ENCODE measurements around the gene PHETA1.
A peak's percentile ranks its signal among the peaks of the same experiment; 100 is the strongest.
"Not testable (repeated sequence)": the region's sequence is repeated elsewhere in the genome, so short reads cannot be mapped to it uniquely, and the experiment has no call there.

The PHETA1 gene

GRCh38 chr12:111351026-111351425, 17.9 kb downstream of the PHETA1 start:
- DNase-seq (ENCODE audit: low spot score) (no peak), FAIRE-seq (no peak)

- no peak for FAIRE-seq
Measured at GRCh38 chr12:111349748-111350520, 19.0 kb downstream of the PHETA1 start.

GRCh38 chr12:111349101-111349747, 19.7 kb downstream of the PHETA1 start:
- no peak for FAIRE-seq
- DNase-seq (ENCODE audit: low spot score), result no peak

More at GRCh38 chr12:111349748-111350520, 19.0 kb downstream of the PHETA1 start:
- DNase-seq (ENCODE audit: low spot score), result no peak

GRCh38 chr12:111347891-111348644, 20.8 kb downstream of the PHETA1 start:
- DNase-seq (ENCODE audit: low spot score) (no peak), FAIRE-seq (no peak)

- FAIRE-seq (no peak), DNase-seq (ENCODE audit: low spot score) (no peak)
Measured at GRCh38 chr12:111344254-111344875, 24.5 kb downstream of the PHETA1 start.

- FAIRE-seq (no peak), DNase-seq (ENCODE audit: low spot score) (no peak)
Measured at GRCh38 chr12:111343181-111343580, 25.7 kb downstream of the PHETA1 start.

- no peak for FAIRE-seq
- no peak for DNase-seq (ENCODE audit: low spot score)
Measured at GRCh38 chr12:111342376-111342775, 26.5 kb downstream of the PHETA1 start.

- FAIRE-seq (no peak), DNase-seq (ENCODE audit: low spot score) (no peak)
Measured at GRCh38 chr12:111341426-111342065, 27.3 kb downstream of the PHETA1 start.

GRCh38 chr12:111340680-111341079, 28.2 kb downstream of the PHETA1 start:
- not testable (repeated sequence) for FAIRE-seq; DNase-seq (ENCODE audit: low spot score)

- DNase-seq (ENCODE audit: low spot score) (no peak), FAIRE-seq (no peak)
Measured at GRCh38 chr12:111340231-111340630, 28.7 kb downstream of the PHETA1 start.

- no peak for FAIRE-seq
Measured at GRCh38 chr12:111339321-111339938, 29.5 kb downstream of the PHETA1 start.

GRCh38 chr12:111338096-111338495, 30.8 kb downstream of the PHETA1 start:
- no peak for DNase-seq (ENCODE audit: low spot score)
- no peak for FAIRE-seq

More at GRCh38 chr12:111339321-111339938, 29.5 kb downstream of the PHETA1 start:
- no peak for DNase-seq (ENCODE audit: low spot score)

GRCh38 chr12:111337371-111337770, 31.5 kb downstream of the PHETA1 start:
- FAIRE-seq, result no peak
- DNase-seq (ENCODE audit: low spot score), result no peak

GRCh38 chr12:111336411-111336810, 32.5 kb downstream of the PHETA1 start:
- not testable (repeated sequence) for DNase-seq (ENCODE audit: low spot score); FAIRE-seq

GRCh38 chr12:111335811-111336210, 33.1 kb downstream of the PHETA1 start:
- FAIRE-seq (no peak), DNase-seq (ENCODE audit: low spot score) (no peak)

GRCh38 chr12:111335301-111335700, 33.6 kb downstream of the PHETA1 start:
- not testable (repeated sequence) for FAIRE-seq; DNase-seq (ENCODE audit: low spot score)

GRCh38 chr12:111334393-111334915, 34.4 kb downstream of the PHETA1 start:
- FAIRE-seq (no peak), DNase-seq (ENCODE audit: low spot score) (no peak)

- DNase-seq (ENCODE audit: low spot score) (peak; percentile 46), FAIRE-seq (no peak)
Measured at GRCh38 chr12:111330800-111331752, 37.8 kb downstream of the PHETA1 start.

GRCh38 chr12:111328138-111328537, 40.8 kb downstream of the PHETA1 start:
- no peak for FAIRE-seq
- DNase-seq (ENCODE audit: low spot score), result no peak

Data from RCC 7860 (cell line).